22Rv1 (cell line): ENCODE results near the gene CT45A9.
"Not testable (repeated sequence)": the region's sequence is repeated elsewhere in the genome, so short reads cannot be mapped to it uniquely, and the experiment has no call there.

Source experiments
- H3K27ac ChIP-seq: fragments of 450-650 bp; 2 replicates; pipeline ENCODE4 v1.5.1; 2017
- CTCF ChIP-seq: fragments of 450-650 bp; IDR thresholded peaks from 2 replicates; pipeline ENCODE4 v1.5.1; 2017; ENCODE audit warnings: mild to moderate bottlenecking
- ZFX ChIP-seq: fragments of 450-650 bp; IDR thresholded peaks from 2 replicates; pipeline ENCODE4 v1.6.1; 2017; ENCODE audit warnings: antibody characterized with exemption, borderline replicate concordance

The CT45A9 gene, protein sequence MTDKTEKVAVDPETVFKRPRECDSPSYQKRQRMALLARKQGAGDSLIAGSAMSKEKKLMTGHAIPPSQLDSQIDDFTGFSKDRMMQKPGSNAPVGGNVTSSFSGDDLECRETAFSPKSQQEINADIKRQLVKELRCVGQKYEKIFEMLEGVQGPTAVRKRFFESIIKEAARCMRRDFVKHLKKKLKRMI

DNA sequence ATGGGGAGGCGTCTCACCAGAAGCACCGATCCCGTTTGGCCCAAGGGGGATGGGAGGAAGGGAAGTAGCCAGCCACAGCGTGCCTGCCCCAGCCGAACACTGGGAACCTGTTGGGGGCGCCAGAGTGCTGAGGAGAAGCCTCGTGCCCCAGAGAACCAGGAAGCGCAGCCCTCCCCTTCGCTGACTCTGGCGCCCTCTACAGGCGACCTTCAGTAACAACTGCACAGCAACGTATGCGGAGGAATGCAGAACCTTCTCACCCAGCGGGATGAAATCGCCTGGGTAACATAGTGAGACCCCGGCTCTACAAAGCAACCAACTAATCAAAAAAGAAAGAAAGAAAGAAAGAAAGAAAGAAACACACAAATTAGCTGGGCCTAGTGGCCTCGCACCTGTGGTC, at the start of gene CT45A9:
CT45A9 (minus strand) TSS at position 101 of the 400 bp plus-strand sequence. CDS start 3,751 bp downstream, outside the sequence.
- H3K27ac ChIP-seq, result not testable (repeated sequence)

- H3K27ac ChIP-seq, result not testable (repeated sequence)
Measured at GRCh38 chrX:135920516-135920915, 48.9 kb upstream of the CT45A9 start.

DNA sequence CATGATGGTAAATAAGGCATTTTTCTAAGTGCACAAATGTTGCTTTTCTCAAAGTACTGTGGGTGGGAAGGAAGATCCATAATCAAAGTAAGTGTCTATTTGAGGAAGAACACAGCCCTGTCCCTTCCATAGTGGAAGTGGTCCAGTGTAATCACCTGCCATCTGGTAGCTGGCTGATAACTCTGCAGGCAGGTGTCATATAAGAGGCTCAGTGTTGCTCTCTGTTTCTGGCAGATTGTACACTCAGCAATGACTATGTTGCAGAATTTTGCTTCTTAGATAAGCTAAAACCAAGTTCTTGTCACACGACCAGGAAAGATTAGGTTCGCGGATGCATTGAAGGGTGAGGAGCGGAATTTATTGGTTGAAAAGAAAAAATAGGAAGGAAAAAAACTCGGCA, 42.8 kb upstream of the CT45A9 start:
- TF ChIP-seq ZFX (no peak), CTCF (no peak)
- no peak overlapping the region for H3K27ac ChIP-seq

- no peak for TF ChIP-seq CTCF
- no peak for TF ChIP-seq ZFX
- no peak overlapping the region for H3K27ac ChIP-seq
Measured at GRCh38 chrX:135910251-135910650, 38.6 kb upstream of the CT45A9 start.

GRCh38 chrX:135893294-135893817, 21.7 kb upstream of the CT45A9 start, which contains the start of the genes CT45A10 and SAGE1:
TSS of gene CT45A10 (minus strand) at chrX:135893444. CDS start at chrX:135885344, 8,100 bp downstream.
TSS of gene SAGE1 (plus strand) at chrX:135893716. CDS start at chrX:135896243, 2,527 bp downstream.
- TF ChIP-seq ZFX (no peak), CTCF (peak; percentile 68)
- no peak within 1 kb of the TSS for H3K27ac ChIP-seq

DNA sequence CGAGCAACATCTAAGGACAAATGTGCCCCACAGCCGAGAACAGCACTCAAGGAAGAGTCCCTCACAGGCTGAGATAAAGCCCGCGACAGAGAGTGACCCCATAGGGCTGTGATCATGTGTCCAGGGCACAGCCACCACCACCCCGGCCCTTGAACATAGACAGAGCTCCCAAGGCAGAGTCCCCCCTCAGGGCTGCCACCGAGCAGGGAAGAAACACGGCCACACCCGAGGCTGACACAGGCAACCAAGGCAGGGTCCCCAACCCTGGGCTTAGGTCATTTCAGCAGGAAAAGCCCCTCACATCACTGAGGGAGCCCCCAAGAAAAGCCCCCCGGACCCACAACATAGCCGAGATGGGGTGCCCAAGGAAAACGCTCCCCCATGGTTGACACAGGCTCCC, 21.2 kb upstream of the CT45A9 start:
- TF ChIP-seq CTCF (no peak), ZFX (no peak)
- no peak overlapping the region for H3K27ac ChIP-seq

- H3K27ac ChIP-seq, result no peak overlapping the region
- no peak for TF ChIP-seq ZFX
- TF ChIP-seq CTCF, result no peak
Measured at GRCh38 chrX:135890087-135890585, 18.5 kb upstream of the CT45A9 start.

- TF ChIP-seq CTCF, result peak; percentile 47
- not testable (repeated sequence) for H3K27ac ChIP-seq
Measured at GRCh38 chrX:135888976-135889375, 17.4 kb upstream of the CT45A9 start.

DNA sequence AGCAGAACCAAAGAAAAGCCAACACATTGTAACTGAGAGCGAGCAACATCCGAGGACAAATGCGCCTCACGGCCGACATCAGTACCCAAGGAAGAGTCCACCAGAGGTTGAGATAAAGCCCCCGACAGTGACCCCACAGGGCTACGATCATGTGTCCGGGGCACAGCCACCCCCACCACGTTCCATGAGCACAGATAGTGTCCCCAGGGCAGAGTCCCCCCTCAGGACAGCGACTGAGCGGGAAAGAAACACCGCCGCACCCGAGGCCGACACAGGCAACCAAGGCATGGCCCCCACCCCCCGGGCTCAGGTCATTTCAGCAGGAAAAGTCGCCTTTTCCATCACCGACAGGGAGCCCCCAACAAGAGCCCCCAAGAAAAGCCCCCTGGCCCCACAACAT, 16.6 kb upstream of the CT45A9 start:
- H3K27ac ChIP-seq, result not testable (repeated sequence)

DNA sequence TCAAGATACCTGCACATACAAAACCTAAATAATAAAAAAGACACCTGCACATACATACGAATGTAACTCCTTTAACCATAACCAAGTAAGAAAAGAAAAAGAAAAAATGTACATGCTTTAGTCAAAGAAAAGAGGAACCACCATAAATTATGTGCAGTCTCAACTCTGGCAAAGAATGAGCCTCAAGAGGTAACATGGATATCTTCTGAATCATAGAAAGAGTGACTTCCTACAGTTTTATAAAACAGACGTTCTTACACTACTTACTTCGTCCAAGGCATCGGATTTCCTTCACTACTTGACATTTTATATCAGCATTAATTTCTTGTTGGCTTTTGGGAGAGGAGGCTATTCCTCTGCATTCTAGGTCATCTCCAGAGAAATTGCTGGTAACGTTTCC, 11.1 kb upstream of the CT45A9 start:
- H3K27ac ChIP-seq, result not testable (repeated sequence)

DNA sequence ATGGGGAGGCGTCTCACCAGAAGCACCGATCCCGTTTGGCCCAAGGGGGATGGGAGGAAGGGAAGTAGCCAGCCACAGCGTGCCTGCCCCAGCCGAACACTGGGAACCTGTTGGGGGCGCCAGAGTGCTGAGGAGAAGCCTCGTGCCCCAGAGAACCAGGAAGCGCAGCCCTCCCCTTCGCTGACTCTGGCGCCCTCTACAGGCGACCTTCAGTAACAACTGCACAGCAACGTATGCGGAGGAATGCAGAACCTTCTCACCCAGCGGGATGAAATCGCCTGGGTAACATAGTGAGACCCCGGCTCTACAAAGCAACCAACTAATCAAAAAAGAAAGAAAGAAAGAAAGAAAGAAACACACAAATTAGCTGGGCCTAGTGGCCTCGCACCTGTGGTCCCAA, 17.2 kb downstream of the CT45A9 start, which contains the start of gene CT45A8:
CT45A8 (minus strand) TSS at position 101 of the 400 bp plus-strand sequence. CDS start 3,755 bp downstream, outside the sequence.
- H3K27ac ChIP-seq, result not testable (repeated sequence)

- not testable (repeated sequence) for H3K27ac ChIP-seq
Measured at GRCh38 chrX:135837180-135837579, 34.4 kb downstream of the CT45A9 start, which contains the start of gene CT45A7. TSS of gene CT45A7 (minus strand) at chrX:135837280. CDS start at chrX:135833533, 3,747 bp downstream.

DNA sequence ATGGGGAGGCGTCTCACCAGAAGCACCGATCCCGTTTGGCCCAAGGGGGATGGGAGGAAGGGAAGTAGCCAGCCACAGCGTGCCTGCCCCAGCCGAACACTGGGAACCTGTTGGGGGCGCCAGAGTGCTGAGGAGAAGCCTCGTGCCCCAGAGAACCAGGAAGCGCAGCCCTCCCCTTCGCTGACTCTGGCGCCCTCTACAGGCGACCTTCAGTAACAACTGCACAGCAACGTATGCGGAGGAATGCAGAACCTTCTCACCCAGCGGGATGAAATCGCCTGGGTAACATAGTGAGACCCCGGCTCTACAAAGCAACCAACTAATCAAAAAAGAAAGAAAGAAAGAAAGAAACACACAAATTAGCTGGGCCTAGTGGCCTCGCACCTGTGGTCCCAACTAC, 51.7 kb downstream of the CT45A9 start, which contains the start of gene CT45A2:
CT45A2 (minus strand) TSS at position 101 of the 400 bp plus-strand sequence. CDS start 3,747 bp downstream, outside the sequence.
- H3K27ac ChIP-seq, result not testable (repeated sequence)
